Fibroblast of gingiva (primary cell): Measurements from ENCODE around the gene PLCB2.

ENCODE experiments used
- DNase-seq: peaks from one replicate; pipeline ENCODE4 v3.0.0-alpha.2; 2011; ENCODE audit warnings: low read depth

Gene PLCB2

GRCh38 chr15:40307421-40308211, at the start of gene PLCB2:
Gene PLCB2, minus strand, starts transcription at chr15:40307935. Its CDS starts 263 bp downstream, at chr15:40307672.
- no peak for DNase-seq

DNA sequence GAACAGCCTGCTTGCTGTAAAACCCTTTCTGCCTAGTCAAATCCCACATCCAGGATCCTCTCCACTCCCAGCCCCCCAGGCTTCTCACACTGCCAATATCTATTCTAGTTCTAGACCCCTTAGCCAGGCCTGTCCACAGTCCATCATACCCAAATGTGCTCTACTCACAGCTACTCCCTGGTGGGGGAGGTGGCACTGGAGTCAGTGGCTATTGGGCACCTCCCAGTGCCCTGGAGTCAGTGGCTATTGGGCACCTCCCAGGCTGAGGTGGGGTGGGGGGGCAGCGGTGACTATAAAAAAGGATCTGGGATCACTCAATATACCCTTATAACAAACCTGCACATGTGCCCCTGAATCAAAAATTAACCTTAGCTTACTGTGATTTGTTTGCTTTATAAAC, 49.5 kb upstream of the PLCB2 start:
- DNase-seq = no peak

DNA sequence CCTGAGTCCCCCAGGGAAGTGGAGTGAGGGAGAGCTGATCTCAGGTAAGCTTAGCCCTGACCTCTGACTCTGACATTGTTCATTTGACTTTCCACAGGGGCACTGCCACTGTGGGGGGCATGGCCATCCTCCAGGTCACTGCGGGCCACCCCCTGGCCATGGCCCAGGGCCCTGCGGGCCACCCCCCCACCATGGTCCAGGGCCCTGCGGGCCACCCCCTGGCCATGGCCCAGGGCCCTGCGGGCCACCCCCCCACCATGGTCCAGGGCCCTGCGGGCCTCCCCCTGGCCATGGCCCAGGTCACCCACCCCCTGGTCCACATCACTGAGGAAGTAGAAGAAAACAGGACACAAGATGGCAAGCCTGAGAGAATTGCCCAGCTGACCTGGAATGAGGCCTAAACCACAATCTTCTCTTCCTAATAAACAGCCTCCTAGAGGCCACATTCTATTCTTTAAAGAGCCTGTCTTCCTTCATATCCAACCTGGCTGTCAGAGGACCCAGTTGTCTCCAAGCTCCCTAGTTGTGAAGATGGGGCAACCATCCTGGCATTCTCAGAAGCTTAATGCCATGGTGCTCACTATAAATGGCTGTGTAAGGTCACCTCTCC, 48.3 kb upstream of the PLCB2 start:
- no peak for DNase-seq

DNA sequence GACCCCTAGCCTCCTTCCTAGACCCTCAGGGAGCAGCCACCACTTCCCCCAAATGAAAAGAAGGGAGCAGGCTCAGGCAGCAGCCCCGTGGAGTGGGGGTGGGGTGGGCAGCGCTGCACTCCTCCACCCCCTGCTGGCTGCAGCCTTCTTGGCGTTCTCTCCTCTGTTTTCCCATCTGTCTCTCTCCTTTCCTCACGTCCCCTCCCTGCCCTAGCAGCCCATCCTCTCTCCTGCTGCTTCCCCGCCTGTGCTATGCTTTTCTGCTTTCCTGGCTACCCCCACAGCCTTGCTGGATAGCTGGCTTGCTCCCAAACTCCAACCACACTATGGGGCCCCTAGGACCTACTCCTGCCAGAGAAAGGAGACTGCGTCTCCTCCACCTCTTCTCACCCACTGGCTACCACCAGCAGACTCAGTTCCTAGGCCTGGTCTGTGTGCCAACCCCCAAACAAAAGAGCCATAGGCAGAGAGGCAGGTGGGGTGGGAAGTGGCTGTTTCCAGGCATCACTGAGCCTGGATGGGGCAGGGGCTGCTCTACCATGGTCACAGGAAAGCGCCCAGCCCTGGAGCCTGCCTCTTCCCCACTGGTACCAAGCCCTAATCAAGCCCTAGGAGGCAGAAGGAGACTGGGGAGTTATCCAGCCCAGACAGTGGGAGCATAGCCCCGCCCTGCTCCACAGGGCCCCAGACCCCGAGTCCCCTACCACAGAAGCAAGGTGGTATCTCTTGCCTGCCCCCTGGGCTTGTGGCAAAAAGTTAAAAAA, 46.9 kb upstream of the PLCB2 start:
- DNase-seq = no peak

- DNase-seq = no peak
These were observed 46.0 kb upstream of the PLCB2 start for GRCh38 chr15:40353697-40354096.

GRCh38 chr15:40352281-40352901, 44.7 kb upstream of the PLCB2 start:
- DNase-seq = no peak

DNA sequence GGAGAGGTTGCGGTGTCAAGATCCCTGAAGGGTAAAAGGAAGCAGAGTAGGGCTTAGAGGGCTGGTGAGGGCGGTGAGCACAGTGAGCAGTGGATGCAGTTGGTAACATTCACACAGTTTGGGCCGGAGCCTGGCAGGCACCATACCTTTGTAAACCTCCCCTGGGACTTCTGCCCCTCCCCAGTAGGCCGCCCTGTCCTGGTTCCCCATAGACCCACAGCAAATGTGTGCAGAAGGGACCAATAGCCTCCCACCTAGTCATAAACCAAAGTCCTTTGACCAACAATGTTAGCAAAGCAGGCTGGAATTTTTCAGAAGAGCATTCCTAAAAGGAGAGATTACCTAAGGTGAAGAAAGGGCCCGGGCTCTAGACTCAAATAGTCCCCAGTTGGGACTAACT, 41.4 kb upstream of the PLCB2 start:
- no peak for DNase-seq

DNA sequence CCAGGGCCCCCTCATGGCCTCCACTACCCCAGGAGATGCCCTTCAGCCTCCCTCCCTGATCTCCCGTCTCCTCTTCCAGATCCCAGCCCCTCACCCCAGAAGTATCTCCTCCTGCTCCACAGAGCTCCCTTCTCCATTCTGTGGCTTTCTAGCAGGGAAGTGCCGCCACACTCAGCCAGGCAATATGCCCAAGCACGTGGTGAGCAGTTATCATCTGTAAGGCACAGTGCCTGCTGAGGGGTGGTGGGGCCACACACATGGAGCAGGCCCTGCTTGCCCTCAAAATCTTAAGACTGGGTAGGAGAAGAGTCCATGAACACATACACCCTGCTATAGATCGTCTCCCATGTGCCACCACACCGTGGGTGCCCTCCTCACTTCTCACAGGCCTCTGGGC, 40.7 kb upstream of the PLCB2 start:
- DNase-seq = no peak

DNA sequence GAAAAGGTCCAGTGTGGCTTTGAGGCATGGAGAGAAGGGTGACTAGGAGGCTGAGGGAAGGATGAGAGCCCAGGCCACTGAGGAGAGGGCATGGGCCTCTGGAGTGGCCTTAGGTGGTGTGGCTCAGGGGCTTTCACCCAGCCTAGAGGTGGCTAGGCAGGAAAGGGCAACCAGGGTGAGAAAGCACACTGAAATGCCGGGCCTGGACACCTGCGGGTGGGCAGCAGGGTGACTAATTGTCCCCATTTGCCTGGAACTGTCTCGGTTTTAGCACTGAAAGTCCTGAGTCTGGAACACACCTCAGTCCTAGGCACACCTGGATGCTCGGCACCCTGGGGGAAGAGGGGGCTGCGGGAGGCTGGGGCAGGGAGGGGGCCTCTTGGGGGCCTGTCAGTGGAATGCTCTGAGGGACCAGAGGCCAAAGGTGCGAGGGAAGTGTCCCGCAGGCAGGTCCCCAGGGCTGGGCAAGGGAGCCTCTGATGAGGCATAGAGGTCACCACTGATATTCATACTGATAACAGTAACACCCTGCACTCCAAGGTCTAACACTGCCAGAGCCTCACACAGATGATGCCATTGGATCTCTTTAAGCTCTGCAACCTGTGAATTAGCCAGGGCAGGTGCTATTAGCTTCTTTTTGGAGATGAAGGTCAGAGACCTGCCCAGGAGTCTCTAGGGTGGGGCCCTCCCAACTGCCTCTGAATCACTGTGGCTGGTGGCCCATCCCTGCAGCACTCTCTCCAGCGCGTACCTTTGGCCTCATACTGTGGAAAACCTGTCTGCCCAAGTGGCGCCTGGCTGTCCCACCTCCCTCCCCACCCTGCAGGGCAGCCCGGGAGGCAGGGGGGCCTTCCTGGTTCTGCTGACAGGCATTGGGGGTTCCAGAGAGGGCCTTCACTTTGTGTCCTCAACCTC, 40.1 kb upstream of the PLCB2 start:
- DNase-seq = no peak

DNA sequence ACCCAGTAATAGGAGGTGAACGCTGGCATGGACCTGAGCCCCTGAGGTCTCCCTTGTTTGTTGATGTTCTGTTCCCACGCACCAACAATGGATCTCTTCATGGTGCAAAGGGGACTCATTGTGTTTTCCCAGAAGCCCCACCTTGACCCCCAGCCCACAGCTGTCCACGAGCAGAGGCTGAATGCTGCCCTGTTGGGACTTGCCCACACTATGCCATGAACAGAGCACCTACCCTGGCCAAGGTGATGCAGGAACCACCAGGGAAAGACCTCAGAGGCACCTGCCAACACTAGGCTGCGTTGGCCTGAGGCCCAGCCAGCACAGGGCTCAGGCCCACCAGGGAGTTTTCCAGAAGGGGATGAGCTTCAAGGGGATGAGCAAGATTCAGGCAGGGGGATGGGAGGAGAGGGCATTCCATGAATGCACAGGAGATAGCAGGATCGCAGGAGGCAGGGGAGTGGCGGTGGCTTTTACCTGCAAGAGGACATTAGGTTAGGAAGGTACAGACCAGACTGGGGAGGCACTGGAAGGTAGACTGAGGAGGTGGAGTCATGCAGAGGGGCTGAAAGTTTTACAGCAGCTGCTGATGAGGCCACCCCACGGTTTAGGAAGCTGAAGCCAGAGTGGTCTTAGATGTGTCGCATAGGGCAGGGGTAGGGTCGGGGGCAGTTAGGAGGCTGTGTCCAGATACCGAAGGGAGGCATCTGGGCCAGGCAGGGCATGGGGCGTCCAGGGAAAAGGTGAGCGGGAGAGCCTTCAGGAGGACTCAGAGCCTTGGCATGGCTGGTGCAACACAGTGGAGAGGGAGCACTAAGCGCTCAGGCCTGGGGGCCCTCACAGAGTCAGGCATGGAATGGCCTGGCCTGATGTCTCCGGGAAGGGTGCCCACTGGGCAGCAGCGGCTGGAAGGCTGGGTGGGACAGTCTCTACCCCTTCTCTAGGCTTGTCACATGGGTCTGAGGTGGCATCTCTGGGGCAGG, 39.1 kb upstream of the PLCB2 start:
- DNase-seq = no peak

DNA sequence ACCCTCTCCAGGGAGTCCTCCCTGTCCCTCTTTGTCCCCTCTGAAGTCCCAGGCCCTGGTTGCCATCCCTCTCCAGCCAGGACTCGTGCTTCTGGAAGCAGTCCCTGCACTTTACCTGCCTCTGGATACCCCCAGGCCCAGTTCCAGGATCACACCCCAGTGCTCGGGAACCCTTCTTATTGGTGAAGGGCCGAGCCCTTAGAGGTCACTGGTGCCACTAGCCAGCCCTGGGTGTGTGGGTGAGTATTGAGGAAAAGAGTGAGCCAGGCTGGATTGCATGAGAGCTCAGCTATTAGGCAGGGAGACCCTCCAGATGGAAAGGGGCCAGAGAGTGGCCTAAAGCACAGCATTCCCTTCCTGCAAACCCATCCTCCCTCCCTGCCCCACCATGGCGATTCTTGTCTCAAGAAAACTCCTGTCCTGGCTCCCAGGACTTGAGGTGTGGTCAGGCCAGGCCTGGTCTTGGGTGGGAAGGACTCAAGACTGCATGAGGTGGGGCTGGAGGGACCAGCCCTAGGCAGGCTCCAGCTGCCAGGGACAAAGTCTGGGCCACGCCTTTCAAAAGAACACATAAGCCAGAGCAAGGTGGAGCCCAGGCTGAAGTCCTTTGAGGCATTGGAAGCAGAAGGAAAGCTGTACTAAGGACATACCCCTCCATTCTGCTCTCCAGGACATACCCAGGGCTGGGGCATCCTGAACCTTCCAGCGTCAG, 38.3 kb upstream of the PLCB2 start:
- no peak for DNase-seq

DNA sequence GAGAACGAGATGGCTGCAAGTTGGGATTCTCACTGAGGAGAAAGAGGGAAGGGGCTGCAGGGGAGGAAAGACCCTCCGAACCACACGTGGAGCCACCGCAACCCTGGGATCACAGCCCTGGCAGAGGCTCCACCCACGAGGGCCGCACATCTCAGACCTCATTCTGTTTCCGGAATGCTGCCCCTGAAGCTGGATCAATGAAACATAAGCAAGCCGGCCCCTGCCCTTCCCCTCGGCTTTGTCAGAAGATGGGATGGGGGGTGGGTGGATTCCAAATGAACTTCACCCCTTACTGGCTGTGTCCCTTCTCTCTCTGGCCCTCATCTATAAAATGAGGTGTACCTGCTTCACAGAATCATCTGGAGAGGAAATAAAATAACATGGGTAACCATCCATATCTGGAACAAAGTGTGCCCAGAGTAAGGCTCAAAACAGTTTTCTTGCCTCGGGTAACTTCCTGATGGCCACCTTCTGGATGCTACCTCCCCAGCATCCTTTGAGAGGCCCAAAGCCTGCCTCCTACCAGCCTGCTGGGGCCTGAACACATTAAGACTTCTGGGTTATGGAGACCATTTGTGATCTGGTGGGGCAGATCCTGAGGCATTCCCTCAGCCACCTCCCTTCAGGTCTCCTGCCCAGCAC, 37.6 kb upstream of the PLCB2 start:
- DNase-seq = no peak

DNA sequence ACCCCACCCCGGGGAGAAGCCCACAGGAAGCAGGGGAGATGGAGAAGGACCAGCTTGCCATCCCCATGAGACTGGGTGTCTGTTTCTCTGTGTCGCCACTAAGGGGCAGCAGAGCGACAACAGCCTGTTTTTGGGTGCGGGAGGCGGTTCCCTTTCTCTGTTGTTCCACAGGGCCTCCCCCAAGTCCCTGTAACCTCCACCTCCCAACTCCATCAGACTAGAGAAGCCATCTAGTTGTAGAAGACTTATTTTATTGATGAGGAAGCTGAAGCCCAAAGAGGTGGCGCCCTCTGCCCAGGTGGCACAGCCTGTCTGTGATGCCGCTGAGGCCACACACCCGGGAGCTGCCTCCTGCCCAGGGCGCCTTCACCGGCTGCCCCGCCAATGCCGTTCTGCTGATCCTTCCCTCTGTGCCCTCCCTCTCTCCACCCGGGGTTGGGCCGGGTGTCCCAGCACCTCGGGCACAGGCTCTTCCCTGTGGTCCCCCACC, 36.9 kb upstream of the PLCB2 start:
- DNase-seq = peak; percentile 50

- no peak for DNase-seq
These were observed 36.5 kb upstream of the PLCB2 start for GRCh38 chr15:40344217-40344616.

DNA sequence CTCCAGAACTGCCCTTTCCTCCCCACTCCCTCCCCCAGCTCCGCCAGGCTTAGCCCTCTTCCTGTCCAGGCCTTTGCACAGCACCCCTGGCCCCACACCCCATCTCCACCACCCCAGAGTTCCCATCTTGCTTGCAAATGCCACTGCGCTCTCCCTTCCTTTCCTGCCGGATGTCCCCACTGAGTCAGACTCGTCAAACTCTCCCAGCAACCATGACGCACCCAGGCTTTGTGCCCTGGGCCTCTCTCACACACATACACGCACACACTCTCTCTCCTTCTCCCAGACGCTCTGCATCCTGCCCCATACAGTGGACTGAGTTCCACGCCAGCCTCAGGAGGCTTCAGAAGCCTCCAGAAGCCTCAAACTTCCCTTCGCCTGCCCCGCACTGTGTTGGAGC, 35.8 kb upstream of the PLCB2 start:
- DNase-seq = peak; percentile 80

DNA sequence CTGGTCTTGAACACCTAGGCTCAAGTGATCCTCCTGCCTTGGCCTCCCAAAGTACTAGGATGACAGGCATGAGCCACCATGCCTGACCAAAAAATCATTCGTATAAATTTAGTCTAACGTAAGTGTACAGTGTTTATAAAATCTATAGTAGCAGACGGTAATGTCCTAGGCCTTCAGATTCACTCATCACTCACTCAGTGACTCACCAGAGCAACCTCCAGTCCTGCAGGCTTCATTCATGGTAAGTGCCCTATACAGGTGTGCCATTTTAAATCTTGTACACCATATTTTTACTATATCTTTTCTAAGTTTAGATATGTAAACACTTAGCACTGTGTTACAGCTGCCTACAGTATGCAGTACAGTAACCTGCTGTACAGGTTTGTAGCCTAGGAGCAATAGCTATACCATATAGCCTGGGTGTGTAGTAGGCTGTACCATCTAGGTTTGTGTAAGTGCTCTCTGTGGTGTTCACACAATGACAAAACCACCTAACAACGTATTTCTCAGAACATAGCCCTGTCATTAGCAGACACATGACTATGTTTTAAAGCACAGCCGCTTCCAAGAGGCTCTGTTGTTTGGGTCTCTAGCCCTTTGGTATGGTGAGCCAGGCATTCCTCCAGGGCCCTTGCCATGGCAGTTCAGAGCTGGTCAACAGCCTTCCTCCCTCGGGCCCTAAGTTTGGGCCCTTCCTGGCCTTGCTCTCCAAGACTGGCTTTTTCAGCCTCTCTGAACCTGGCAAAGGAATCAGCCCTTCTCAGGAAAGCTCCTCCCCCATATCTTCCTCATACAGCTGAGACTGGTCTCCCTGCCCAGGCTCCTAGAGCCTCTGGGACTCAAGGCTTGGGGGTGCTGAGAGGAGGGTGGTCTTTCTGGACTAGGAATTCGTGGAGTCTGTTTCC, 34.9 kb upstream of the PLCB2 start:
- DNase-seq = no peak

DNA sequence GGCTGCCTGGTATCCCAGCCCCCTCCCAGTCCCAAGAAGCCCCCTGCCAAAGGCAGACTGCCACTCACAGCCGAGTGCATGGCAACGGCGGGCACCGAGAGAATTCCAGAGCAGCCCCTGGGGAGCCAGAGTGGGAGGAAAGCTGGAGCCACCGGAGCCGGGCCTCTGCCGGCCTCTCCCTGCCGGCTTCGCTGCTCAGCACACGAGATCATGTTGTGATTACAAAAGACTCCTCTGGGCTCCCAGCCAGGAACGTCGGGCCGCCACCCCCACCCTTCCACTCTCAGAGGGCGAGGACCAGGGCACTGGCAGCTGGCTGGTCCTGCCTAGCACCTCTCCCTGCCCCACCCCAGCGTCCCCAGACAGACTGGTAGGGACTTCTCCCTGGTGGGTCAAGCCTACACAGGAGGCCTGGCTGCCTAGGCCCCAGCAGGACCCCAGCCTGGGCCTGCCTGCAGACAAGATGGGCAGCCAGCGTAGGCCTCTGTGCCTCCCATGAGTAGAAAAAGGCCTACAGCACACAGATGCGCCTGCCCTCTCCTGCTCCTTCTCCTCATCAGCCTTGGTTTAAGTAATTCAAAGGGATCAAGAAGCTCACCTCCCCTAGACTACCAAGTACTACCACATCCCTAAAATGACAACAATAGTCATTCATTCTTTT, 33.1 kb upstream of the PLCB2 start, which contains the start of gene CCDC9B:
Gene CCDC9B (minus strand): TSS at position 200 of the 661 bp plus-strand sequence. CDS start 120 bp downstream, at position 80.
- DNase-seq = peak; percentile 92
